K562 (cell line): ENCODE measurements around the gene SLC26A11. TPM values are rescaled to one million over a fixed set of nuclear protein-coding genes. Genes with fewer than 3 reads are reported as not detected.

Experiments
- BDP1 ChIP-seq: IDR thresholded peaks from 3 replicates; pipeline ENCODE4 v1.6.1; 2011; ENCODE audit not compliant: insufficient read length, insufficient read depth
- CREB3L1 ChIP-seq: fragments of 450-650 bp; IDR thresholded peaks from 2 replicates; pipeline ENCODE4 v1.6.1; 2014; ENCODE audit warnings: low read depth, mild to moderate bottlenecking, moderate library complexity, borderline replicate concordance
- ETV1 ChIP-seq: fragments of 450-650 bp; conservative IDR thresholded peaks from 2 replicates; pipeline ENCODE4 v1.6.1; 2016; ENCODE audit warnings: missing genetic modification characterization, control low read depth, low read depth, missing compliant biosample characterization
- HLTF ChIP-seq: fragments of 450-650 bp; IDR thresholded peaks from 2 replicates; pipeline ENCODE4 v1.6.1; 2016
- HSF4 ChIP-seq: fragments of 250-450 bp; sonication (Bioruptor Pico); IDR thresholded peaks from 2 replicates; pipeline ENCODE4 v2.1.2; 2022; ENCODE audit warnings: mild to moderate bottlenecking, moderate library complexity, borderline replicate concordance
- RBM34 ChIP-seq: fragments of 200-400 bp; formaldehyde crosslinking; IDR thresholded peaks from 2 replicates; pipeline ENCODE4 v1.6.1; 2018; ENCODE audit warnings: low read length, borderline replicate concordance; ENCODE audit not compliant: insufficient read depth
- ZBTB34 ChIP-seq: fragments of 250-450 bp; sonication (Bioruptor Pico); IDR thresholded peaks from 2 replicates; pipeline ENCODE4 v1.8.0; 2021; ENCODE audit warnings: mild to moderate bottlenecking, moderate library complexity
- ZNF253 ChIP-seq: fragments of 250-450 bp; sonication (Bioruptor Pico); conservative IDR thresholded peaks from 2 replicates; pipeline ENCODE4 v1.6.1; 2021; ENCODE audit warnings: mild to moderate bottlenecking
- ZNF316 ChIP-seq: fragments of 450-650 bp; IDR thresholded peaks from 2 replicates; pipeline ENCODE4 v1.6.1; 2016
- ZNF551 ChIP-seq: fragments of 250-450 bp; sonication (Bioruptor Pico); IDR thresholded peaks from 2 replicates; pipeline ENCODE4 v1.5.0; 2021; ENCODE audit warnings: mild to moderate bottlenecking, moderate library complexity
- polyA plus RNA-seq, 8 experiments: library from polyadenylated mRNA; depleted of rRNA in 4 of 8; stranded (reverse) in 5 of 8; unstranded in 3 of 8; fragments of >200 nt; fragmentation: Nextera tagmentation in 2 of 8; fragmentation: Illumina TruSeq in 1 of 8; extraction: Ambion mirVana in 2 of 8; extraction: Trizol in 1 of 8; gene quantifications; 2 replicates each; pipeline versions ENCODE4 v1.2.1 to v1.2.3, GENCODE V29; 2011 to 2014; ENCODE audit warnings: inconsistent platforms in 1 of 8, missing spikeins in 1 of 8
- total RNA-seq, 7 experiments: library from RNA; depleted of rRNA in 6 of 7; stranded (reverse); fragments of >200 nt in 6 of 7; fragmentation: Illumina TruSeq in 2 of 7; extraction: Trizol in 2 of 7; gene quantifications; 2 replicates each; pipeline versions ENCODE4 v1.2.1 to v1.2.3, GENCODE V29; 2011 to 2021; ENCODE audit warnings: low replicate concordance in 1 of 7

Gene SLC26A11
- total and polyA plus RNA-seq, 9 of the 15 experiments (the other 6 are each of a cell fraction or from before 2014, with no cell fraction given), result 0.06 to 3.1 (median 1.2) TPM; not detected in 1

- TF ChIP-seq ZBTB34 (CRISPR knock-in tag), result no peak
- TF ChIP-seq HLTF, result no peak
- TF ChIP-seq ETV1, result no peak
- no peak for TF ChIP-seq ZNF316
- TF ChIP-seq ZNF253 (CRISPR knock-in tag), result no peak
- TF ChIP-seq ZNF551 (CRISPR knock-in tag), result no peak
- no peak for TF ChIP-seq CREB3L1
- TF ChIP-seq RBM34, result no peak
- no peak for TF ChIP-seq HSF4 (CRISPR knock-in tag)
- no peak for TF ChIP-seq BDP1
These were observed 14.4 kb upstream of the SLC26A11 start (continued) for GRCh38 chr17:80205811-80206210.
